WTC11 (cell line): ENCODE data around the gene PYY.

Experiments
- CBFB ChIP-seq: sonication (generic); formaldehyde crosslinking; IDR thresholded peaks from 2 replicates; pipeline ENCODE4 v1.8.1; 2022; ENCODE audit warnings: mild to moderate bottlenecking, low read depth, missing genetic modification reagents
- JUN ChIP-seq: sonication (generic); formaldehyde crosslinking; IDR thresholded peaks from 2 replicates; pipeline ENCODE4 v1.8.0; 2023; ENCODE audit warnings: mild to moderate bottlenecking, missing genetic modification reagents
- NR1H2 ChIP-seq: sonication (generic); formaldehyde crosslinking; IDR thresholded peaks from 2 replicates; pipeline ENCODE4 v1.9.0; 2021; ENCODE audit warnings: mild to moderate bottlenecking, moderate library complexity, missing genetic modification reagents
- TEAD4 ChIP-seq: sonication (generic); formaldehyde crosslinking; IDR thresholded peaks from 2 replicates; pipeline ENCODE4 v1.8.0; 2022; ENCODE audit warnings: mild to moderate bottlenecking, missing genetic modification reagents
- TF ChIP-seq, protein P1 (sequence below): fragments of 200-600 bp; IDR thresholded peaks from 2 replicates; pipeline ENCODE4 v1.8.0; 2022; ENCODE audit warnings: antibody characterized with exemption
- TF ChIP-seq, protein P2 (sequence below): sonication (generic); formaldehyde crosslinking; conservative IDR thresholded peaks from 2 replicates; pipeline ENCODE4 v1.8.1; 2023; ENCODE audit warnings: mild to moderate bottlenecking, low read depth, missing genetic modification reagents, moderate library complexity

DNA sequence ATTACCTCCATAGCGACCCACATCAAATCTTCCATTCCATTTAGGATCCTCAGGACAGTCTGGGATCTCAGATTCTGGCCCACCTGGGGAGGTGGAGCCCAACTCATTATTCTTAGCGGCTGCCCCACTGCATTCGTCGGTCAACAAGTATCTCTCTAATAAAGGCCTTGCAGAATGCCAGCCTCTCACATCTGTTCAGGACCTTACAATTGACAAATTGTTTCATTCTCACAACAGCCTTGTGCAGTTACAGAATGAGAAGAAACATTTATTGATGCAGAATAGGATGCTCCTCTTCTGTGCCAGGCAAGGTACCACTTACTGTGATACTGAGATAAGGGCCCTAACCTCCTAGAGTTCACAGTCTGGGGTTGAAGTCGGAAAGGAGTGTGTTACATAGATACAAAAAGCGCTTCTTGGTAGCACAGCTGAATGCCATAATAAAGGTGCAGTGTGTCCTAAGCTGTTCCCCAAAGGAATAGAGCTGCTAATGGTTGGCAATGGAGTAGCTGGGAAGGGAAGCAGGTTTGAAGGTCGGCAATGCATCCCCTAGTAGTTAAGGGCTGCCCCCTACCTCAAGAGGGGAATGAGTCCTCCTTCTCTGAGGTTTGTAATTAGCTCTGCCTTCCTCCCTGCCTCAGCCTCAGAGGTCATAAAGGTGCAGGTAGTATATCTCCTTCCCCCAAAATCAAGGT, 44.1 kb downstream of the PYY start:
- TF ChIP-seq TEAD4 (CRISPR knock-in tag) (no peak), NR1H2 (CRISPR knock-in tag) (no peak), JUN (CRISPR knock-in tag) (no peak), CBFB (no peak)
- TF ChIP-seq, protein P1, sequence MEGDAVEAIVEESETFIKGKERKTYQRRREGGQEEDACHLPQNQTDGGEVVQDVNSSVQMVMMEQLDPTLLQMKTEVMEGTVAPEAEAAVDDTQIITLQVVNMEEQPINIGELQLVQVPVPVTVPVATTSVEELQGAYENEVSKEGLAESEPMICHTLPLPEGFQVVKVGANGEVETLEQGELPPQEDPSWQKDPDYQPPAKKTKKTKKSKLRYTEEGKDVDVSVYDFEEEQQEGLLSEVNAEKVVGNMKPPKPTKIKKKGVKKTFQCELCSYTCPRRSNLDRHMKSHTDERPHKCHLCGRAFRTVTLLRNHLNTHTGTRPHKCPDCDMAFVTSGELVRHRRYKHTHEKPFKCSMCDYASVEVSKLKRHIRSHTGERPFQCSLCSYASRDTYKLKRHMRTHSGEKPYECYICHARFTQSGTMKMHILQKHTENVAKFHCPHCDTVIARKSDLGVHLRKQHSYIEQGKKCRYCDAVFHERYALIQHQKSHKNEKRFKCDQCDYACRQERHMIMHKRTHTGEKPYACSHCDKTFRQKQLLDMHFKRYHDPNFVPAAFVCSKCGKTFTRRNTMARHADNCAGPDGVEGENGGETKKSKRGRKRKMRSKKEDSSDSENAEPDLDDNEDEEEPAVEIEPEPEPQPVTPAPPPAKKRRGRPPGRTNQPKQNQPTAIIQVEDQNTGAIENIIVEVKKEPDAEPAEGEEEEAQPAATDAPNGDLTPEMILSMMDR, result no peak
- TF ChIP-seq, protein P2, sequence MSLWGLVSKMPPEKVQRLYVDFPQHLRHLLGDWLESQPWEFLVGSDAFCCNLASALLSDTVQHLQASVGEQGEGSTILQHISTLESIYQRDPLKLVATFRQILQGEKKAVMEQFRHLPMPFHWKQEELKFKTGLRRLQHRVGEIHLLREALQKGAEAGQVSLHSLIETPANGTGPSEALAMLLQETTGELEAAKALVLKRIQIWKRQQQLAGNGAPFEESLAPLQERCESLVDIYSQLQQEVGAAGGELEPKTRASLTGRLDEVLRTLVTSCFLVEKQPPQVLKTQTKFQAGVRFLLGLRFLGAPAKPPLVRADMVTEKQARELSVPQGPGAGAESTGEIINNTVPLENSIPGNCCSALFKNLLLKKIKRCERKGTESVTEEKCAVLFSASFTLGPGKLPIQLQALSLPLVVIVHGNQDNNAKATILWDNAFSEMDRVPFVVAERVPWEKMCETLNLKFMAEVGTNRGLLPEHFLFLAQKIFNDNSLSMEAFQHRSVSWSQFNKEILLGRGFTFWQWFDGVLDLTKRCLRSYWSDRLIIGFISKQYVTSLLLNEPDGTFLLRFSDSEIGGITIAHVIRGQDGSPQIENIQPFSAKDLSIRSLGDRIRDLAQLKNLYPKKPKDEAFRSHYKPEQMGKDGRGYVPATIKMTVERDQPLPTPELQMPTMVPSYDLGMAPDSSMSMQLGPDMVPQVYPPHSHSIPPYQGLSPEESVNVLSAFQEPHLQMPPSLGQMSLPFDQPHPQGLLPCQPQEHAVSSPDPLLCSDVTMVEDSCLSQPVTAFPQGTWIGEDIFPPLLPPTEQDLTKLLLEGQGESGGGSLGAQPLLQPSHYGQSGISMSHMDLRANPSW, result no peak
